Neuronal stem cell (in vitro differentiated cells): ENCODE data around the gene B4GALNT4.

Experiments
- DNase-seq: peaks from one replicate; pipeline ENCODE4 v3.0.0-alpha.2; 2013; ENCODE audit warnings: low spot score
- H2AFZ ChIP-seq: one replicate; pipeline ENCODE4 v1.6.1; 2013; ENCODE audit warnings: mild to moderate bottlenecking, low read length, inconsistent platforms
- H2AK5ac ChIP-seq: 2 replicates; pipeline ENCODE4 v1.6.1; 2013; ENCODE audit warnings: low read depth, mild to moderate bottlenecking, inconsistent platforms, low read length, moderate library complexity, mixed read lengths
- H2BK120ac ChIP-seq: 2 replicates; pipeline ENCODE4 v1.6.1; 2013; ENCODE audit warnings: low read depth, mild to moderate bottlenecking, inconsistent platforms, low read length, moderate library complexity, mixed read lengths
- H2BK12ac ChIP-seq: one replicate; pipeline ENCODE4 v1.6.1; 2013; ENCODE audit warnings: low read length, inconsistent platforms
- H2BK15ac ChIP-seq: 2 replicates; pipeline ENCODE4 v1.6.1; 2013; ENCODE audit warnings: mild to moderate bottlenecking, low read length, inconsistent platforms, mixed read lengths
- H2BK5ac ChIP-seq: one replicate; pipeline ENCODE4 v1.6.1; 2013; ENCODE audit warnings: inconsistent platforms, mild to moderate bottlenecking, low read length, moderate library complexity
- H3K14ac ChIP-seq: one replicate; pipeline ENCODE4 v1.6.1; 2013; ENCODE audit warnings: low read length, inconsistent platforms
- H3K18ac ChIP-seq: 2 replicates; pipeline ENCODE4 v1.6.1; 2013; ENCODE audit warnings: low read length, inconsistent platforms
- H3K23ac ChIP-seq: 2 replicates; pipeline ENCODE4 v1.6.1; 2013; ENCODE audit warnings: low read depth, mild to moderate bottlenecking, mixed read lengths, low read length, inconsistent platforms; ENCODE audit not compliant: poor library complexity
- H3K27ac ChIP-seq: replicated peaks from 3 replicates; pipeline ENCODE4 v1.5.1; 2013; ENCODE audit warnings: low read length, inconsistent platforms
- H3K27me3 ChIP-seq, 3 experiments: 2 replicates each; pipeline ENCODE4 v1.6.1; 2013; ENCODE audit warnings: low read length in 3 of 3, mild to moderate bottlenecking in 2 of 3, inconsistent platforms in 1 of 3, low read depth in 1 of 3, mixed read lengths in 1 of 3, moderate library complexity in 1 of 3; ENCODE audit not compliant: control insufficient read depth in 3 of 3, insufficient read depth in 3 of 3
- H3K36me3 ChIP-seq, 2 donors: replicated peaks in 1 of 2; 2 replicates each; pipeline ENCODE4 v1.6.1; 2013; ENCODE audit warnings: low read length in 2 of 2; ENCODE audit not compliant: control insufficient read depth in 2 of 2, insufficient read depth in 2 of 2
- H3K4ac ChIP-seq: 2 replicates; pipeline ENCODE4 v1.6.1; 2013; ENCODE audit warnings: inconsistent platforms, mild to moderate bottlenecking, low read length, moderate library complexity
- H3K4me1 ChIP-seq, 2 donors: 1 replicate in 1 of 2; 2 replicates in 1 of 2; pipeline ENCODE4 v1.6.1; 2013; ENCODE audit warnings: low read length in 2 of 2, low read depth in 1 of 2; ENCODE audit not compliant: control insufficient read depth in 2 of 2, insufficient read depth in 1 of 2
- H3K4me2 ChIP-seq: one replicate; pipeline ENCODE4 v1.6.1; 2013; ENCODE audit warnings: mild to moderate bottlenecking, low read length, inconsistent platforms; ENCODE audit not compliant: insufficient read depth, poor library complexity, severe bottlenecking
- H3K4me3 ChIP-seq, 2 donors: 2 replicates each; pipeline ENCODE4 v1.5.1; 2013; ENCODE audit warnings: low read length in 2 of 2, mild to moderate bottlenecking in 2 of 2, inconsistent platforms in 1 of 2, moderate library complexity in 1 of 2
- H3K79me1 ChIP-seq: one replicate; pipeline ENCODE4 v1.6.1; 2013; ENCODE audit warnings: low read depth, mild to moderate bottlenecking, inconsistent platforms, low read length, moderate library complexity
- H3K9ac ChIP-seq: one replicate; pipeline ENCODE4 v1.6.1; 2013; ENCODE audit warnings: mild to moderate bottlenecking, low read depth, low read length, inconsistent platforms; ENCODE audit not compliant: poor library complexity
- H3K9me3 ChIP-seq, 2 donors: replicated peaks in 1 of 2; 2 replicates each; pipeline versions ENCODE3 to v1.6.1; 2013; ENCODE audit warnings: low read length in 2 of 2, mild to moderate bottlenecking in 2 of 2, inconsistent platforms in 1 of 2, low read depth in 1 of 2, mixed read lengths in 1 of 2, moderate library complexity in 1 of 2; ENCODE audit not compliant: control insufficient read depth in 2 of 2, insufficient read depth in 1 of 2
- H4K8ac ChIP-seq: one replicate; pipeline ENCODE4 v1.6.1; 2013; ENCODE audit warnings: low read depth, mild to moderate bottlenecking, inconsistent platforms, low read length, moderate library complexity
- H4K91ac ChIP-seq: one replicate; pipeline ENCODE4 v1.6.1; 2013; ENCODE audit warnings: low read length, low read depth, mild to moderate bottlenecking, inconsistent platforms; ENCODE audit not compliant: poor library complexity
- WGBS, 2 donors: extraction: QIAGEN DNeasy Blood & Tissue Kit; methylation state at CpG; one replicate each; pipeline ENCODE4 v1.1.7; 2013; ENCODE audit warnings: missing lambda C conversion rate in 2 of 2, mixed read lengths in 1 of 2; ENCODE audit not compliant: insufficient read length in 2 of 2, insufficient replicate concordance in 1 of 2; ENCODE audit errors: extremely low coverage in 2 of 2; 5-methylcytosine and 5-hydroxymethylcytosine counted together

B4GALNT4 gene

GRCh38 chr11:416757-417621 lies 47.7 kb downstream of the B4GALNT4 start:
- H2BK12ac ChIP-seq = no peak overlapping the region
- H3K23ac ChIP-seq = peak overlapping the region; percentile 95
- peak overlapping the region; percentile 99 for H2BK15ac ChIP-seq
- peaks cover 0 to 4% of the 10 kb centered on the region in 2 donors for H3K9me3 ChIP-seq
- peaks cover 0 to 7% of the 10 kb centered on the region in 2 donors for H3K4me1 ChIP-seq
- no peak overlapping the region for H4K8ac ChIP-seq
- no peak overlapping the region for H3K27ac ChIP-seq
- DNase-seq = no peak
- no CpG with 5 or more reads among the region's 97 CpGs for WGBS, 2 donors
- H4K91ac ChIP-seq = no peak overlapping the region
- H3K4ac ChIP-seq = no peak overlapping the region
- H2AK5ac ChIP-seq = peak overlapping the region; percentile 46
- H3K14ac ChIP-seq = peak overlapping the region; percentile 47
- H3K27me3 ChIP-seq = peaks cover 15 to 64% (median 44%) of the 10 kb centered on the region in 3 experiments
- no peaks in the 10 kb centered on the region for H3K79me1 ChIP-seq
- H3K9ac ChIP-seq = peak overlapping the region; percentile 84
- H3K4me3 ChIP-seq = peak overlapping the region; percentile 31 to 77
- peak overlapping the region; percentile 87 for H2BK5ac ChIP-seq
- H2AFZ ChIP-seq = peak overlapping the region; percentile 91
- H3K4me2 ChIP-seq = peak overlapping the region; percentile 93
- H3K18ac ChIP-seq = peak overlapping the region; percentile 92
- H2BK120ac ChIP-seq = no peak overlapping the region
- no peaks in the 10 kb centered on the region for H3K36me3 ChIP-seq

- H4K91ac ChIP-seq = no peak overlapping the region
- peaks cover 0 to 4% of the 10 kb centered on the region in 2 donors for H3K9me3 ChIP-seq
- H3K4me2 ChIP-seq = no peak overlapping the region
- H3K27ac ChIP-seq = no peak overlapping the region
- H3K23ac ChIP-seq = no peak overlapping the region
- peak overlapping the region; percentile 91 for H2AFZ ChIP-seq
- WGBS, 2 donors = no CpG with 5 or more reads among the region's 19 CpGs
- no peak overlapping the region for H3K14ac ChIP-seq
- no peak overlapping the region for H3K4me3 ChIP-seq
- no peak overlapping the region for H2BK5ac ChIP-seq
- H2BK120ac ChIP-seq = no peak overlapping the region
- H3K4ac ChIP-seq = no peak overlapping the region
- H3K36me3 ChIP-seq = no peaks in the 10 kb centered on the region
- no peak overlapping the region for H2BK12ac ChIP-seq
- H2AK5ac ChIP-seq = peak overlapping the region; percentile 50
- no peak for DNase-seq
- H3K79me1 ChIP-seq = no peaks in the 10 kb centered on the region
- no peak overlapping the region for H4K8ac ChIP-seq
- peak overlapping the region; percentile 19 for H3K18ac ChIP-seq
- peak overlapping the region; percentile 50 for H3K9ac ChIP-seq
- peaks cover 0 to 7% of the 10 kb centered on the region in 2 donors for H3K4me1 ChIP-seq
- H3K27me3 ChIP-seq = peaks cover 15 to 68% (median 44%) of the 10 kb centered on the region in 3 experiments
- H2BK15ac ChIP-seq = peak overlapping the region; percentile 64
Measured at GRCh38 chr11:417652-418342, 48.5 kb downstream of the B4GALNT4 start.

- H2BK5ac ChIP-seq = no peak overlapping the region
- WGBS, 2 donors = no CpG with 5 or more reads among the region's 30 CpGs
Measured at GRCh38 chr11:418343-419247, 49.3 kb downstream of the B4GALNT4 start.

More at GRCh38 chr11:418343-419247, 49.3 kb downstream of the B4GALNT4 start:
- DNase-seq = no peak
- Histone ChIP-seq H3K79me1 (no peaks in the 10 kb centered on the region), H2BK12ac (no peak overlapping the region), H3K27me3 (peaks cover 15 to 62% (median 42%) of the 10 kb centered on the region in 3 experiments), H4K8ac (no peak overlapping the region), H3K4me1 (peaks cover 0 to 7% of the 10 kb centered on the region in 2 donors), H3K4me3 (no peak overlapping the region), H2AFZ (no peak overlapping the region), H3K9me3 (peaks cover 0 to 4% of the 10 kb centered on the region in 2 donors), H3K14ac (peak overlapping the region; percentile 56), H3K27ac (no peak overlapping the region), H3K18ac (peak overlapping the region; percentile 71), H2BK120ac (no peak overlapping the region), H3K36me3 (no peaks in the 10 kb centered on the region), H3K9ac (peak overlapping the region; percentile 50), H2BK15ac (no peak overlapping the region), H3K4me2 (no peak overlapping the region), H3K23ac (peak overlapping the region; percentile 37), H4K91ac (no peak overlapping the region), H3K4ac (no peak overlapping the region), H2AK5ac (peak overlapping the region; percentile 70)
